SK-N-SH (cell line): Measurements from ENCODE around the gene LEF1. TPM values are rescaled to one million over a fixed set of nuclear protein-coding genes. Genes with fewer than 3 reads are reported as not detected.

Experiments
- CTCF ChIA-PET: fragments of 300-600, 350-600 bp; formaldehyde crosslinking; extraction: SDS; loops from one replicate; lab custom pipeline; 2021; lab: Yijun Ruan, JAX
- POLR2A ChIA-PET: fragments of 350-600 bp; sonication (Branson Sonifier 250); formaldehyde crosslinking; extraction: SDS; loops from one replicate; lab custom pipeline; 2020; ENCODE audit warnings: antibody characterized with exemption, inconsistent platforms; lab: Yijun Ruan, JAX
- DNase-seq: peaks from one replicate; pipeline ENCODE4 v3.0.0; 2012
- H2AFZ ChIP-seq: fragments of 200-600 bp; sonication (generic); 2 replicates; pipeline ENCODE4 v1.8.1; 2016; ENCODE audit warnings: antibody characterized with exemption, mild to moderate bottlenecking, low read depth
- H3F3A ChIP-seq: fragments of 200-600 bp; sonication (generic); replicated peaks from 2 replicates; pipeline ENCODE3; 2016; ENCODE audit warnings: antibody characterized with exemption, mild to moderate bottlenecking; ENCODE audit not compliant: insufficient read depth
- H3K27ac ChIP-seq, 2 experiments: fragments of 200-500 bp in 1 of 2; fragments of 200-600 bp in 1 of 2; sonication (Bioruptor generic) in 1 of 2; sonication (generic), shearing (Covaris generic) in 1 of 2; 2 replicates each; pipeline versions ENCODE4 v1.5.1 to v1.6.1; 2014 to 2016; ENCODE audit warnings: low read depth in 2 of 2, inconsistent platforms in 1 of 2, low read length in 1 of 2, mild to moderate bottlenecking in 1 of 2, mixed read lengths in 1 of 2
- H3K27me3 ChIP-seq: fragments of 200-600 bp; sonication (generic), shearing (Covaris generic); 2 replicates; pipeline ENCODE4 v1.6.1; 2016; ENCODE audit warnings: mixed run types; ENCODE audit not compliant: insufficient read depth
- H3K36me3 ChIP-seq, 2 experiments: fragments of 200-500 bp in 1 of 2; fragments of 200-600 bp in 1 of 2; sonication (Bioruptor generic) in 1 of 2; sonication (generic) in 1 of 2; replicated peaks in 1 of 2; 2 replicates each; pipeline versions ENCODE3 to v1.5.1; 2014 to 2016; ENCODE audit warnings: low read length in 1 of 2, mild to moderate bottlenecking in 1 of 2; ENCODE audit not compliant: insufficient read depth in 2 of 2, control insufficient read depth in 1 of 2
- H3K4me1 ChIP-seq, 2 experiments: fragments of 200-500 bp in 1 of 2; fragments of 200-600 bp in 1 of 2; sonication (Bioruptor generic) in 1 of 2; sonication (generic), shearing (Covaris generic) in 1 of 2; 2 replicates each; pipeline versions ENCODE4 v1.5.1 to v1.6.1; 2014 to 2016; ENCODE audit warnings: low read depth in 1 of 2, low read length in 1 of 2, mixed run types in 1 of 2; ENCODE audit not compliant: insufficient read depth in 2 of 2, control insufficient read depth in 1 of 2
- H3K4me2 ChIP-seq: fragments of 200-600 bp; sonication (generic), shearing (Covaris generic); 2 replicates; pipeline ENCODE4 v1.6.1; 2017; ENCODE audit warnings: mixed run types
- H3K4me3 ChIP-seq, 2 experiments: fragments of 200-500 bp in 1 of 2; fragments of 200-600 bp in 1 of 2; sonication (Bioruptor generic) in 1 of 2; sonication (generic), shearing (Covaris generic) in 1 of 2; 2 replicates each; pipeline versions ENCODE4 v1.5.1 to v1.8.1; 2014 to 2016; ENCODE audit warnings: low read depth in 2 of 2, inconsistent platforms in 1 of 2, low read length in 1 of 2, mild to moderate bottlenecking in 1 of 2, mixed read lengths in 1 of 2, moderate library complexity in 1 of 2
- H3K79me2 ChIP-seq: fragments of 200-600 bp; sonication (generic); 2 replicates; pipeline ENCODE4 v1.8.1; 2017; ENCODE audit warnings: mild to moderate bottlenecking; ENCODE audit not compliant: insufficient read depth
- H3K9ac ChIP-seq: fragments of 200-600 bp; sonication (generic); 2 replicates; pipeline ENCODE4 v1.6.1; 2017; ENCODE audit warnings: mixed run types
- H3K9me2 ChIP-seq: fragments of 200-600 bp; sonication (generic); 2 replicates; pipeline ENCODE4 v1.6.1; 2017; ENCODE audit warnings: mixed run types
- H3K9me3 ChIP-seq: fragments of 200-600 bp; sonication (generic); 2 replicates; pipeline ENCODE4 v1.6.1; 2017; ENCODE audit warnings: mixed run types, mild to moderate bottlenecking, moderate library complexity
- H4K20me1 ChIP-seq: fragments of 200-600 bp; sonication (generic); 2 replicates; pipeline ENCODE4 v1.6.1; 2017; ENCODE audit warnings: mild to moderate bottlenecking, mixed run types; ENCODE audit not compliant: insufficient read depth
- GATA2 ChIP-seq: sonication (generic); formaldehyde crosslinking; IDR thresholded peaks from 2 replicates; pipeline ENCODE4 v1.5.0; 2020; ENCODE audit warnings: mild to moderate bottlenecking, missing genetic modification reagents
- JUND ChIP-seq: IDR thresholded peaks from 2 replicates; pipeline ENCODE4 v1.4.0; 2012
- NFIC ChIP-seq: IDR thresholded peaks from 2 replicates; pipeline ENCODE4 v1.4.0; 2012; ENCODE audit warnings: borderline replicate concordance
- RCOR1 ChIP-seq: fragments of 150-350 bp; IDR thresholded peaks from 2 replicates; pipeline ENCODE4 v1.6.1; 2017; ENCODE audit warnings: antibody characterized with exemption, low read length
- RFX5 ChIP-seq: IDR thresholded peaks from 2 replicates; pipeline ENCODE4 v1.6.1; 2012; ENCODE audit warnings: mild to moderate bottlenecking, improper control_type of control experiment, low read length
- SIN3A ChIP-seq: IDR thresholded peaks from 2 replicates; pipeline ENCODE4 v1.6.1; 2012; ENCODE audit warnings: low read depth, mild to moderate bottlenecking, low read length, moderate library complexity, borderline replicate concordance
- TAF1 ChIP-seq: IDR thresholded peaks from 2 replicates; pipeline ENCODE4 v1.6.1; 2012; ENCODE audit warnings: low read depth, mild to moderate bottlenecking, low read length, moderate library complexity, borderline replicate concordance
- WGBS: methylation state at CpG from one replicate; pipeline ENCODE4 v1.1.6; 2017; ENCODE audit warnings: low lambda C conversion rate; 5-methylcytosine and 5-hydroxymethylcytosine counted together
- polyA plus RNA-seq, 3 experiments: library from polyadenylated mRNA; depleted of rRNA; stranded (reverse); fragments of >200 nt; gene quantifications; 2 replicates each; pipeline ENCODE4 v1.2.3, GENCODE V29; 2012
- TF ChIP-seq, protein P1 (sequence below): fragments of 150-350 bp; IDR thresholded peaks from 2 replicates; pipeline ENCODE4 v1.6.1; 2016; ENCODE audit warnings: mild to moderate bottlenecking, low read depth, low read length
- TF ChIP-seq, protein P2 (sequence below): fragments of 150-350 bp; IDR thresholded peaks from 2 replicates; pipeline ENCODE4 v1.6.1; 2017; ENCODE audit warnings: antibody characterized with exemption, low read length, low read depth, borderline replicate concordance
- TF ChIP-seq, protein P3 (sequence below): IDR thresholded peaks from 2 replicates; pipeline ENCODE4 v1.6.1; 2012; ENCODE audit warnings: mild to moderate bottlenecking, low read depth, low read length, moderate library complexity

LEF1 gene
- polyA plus RNA-seq, 1 of the 3 experiments (the other 2 are of a cell fraction): 0.36 TPM

DNA sequence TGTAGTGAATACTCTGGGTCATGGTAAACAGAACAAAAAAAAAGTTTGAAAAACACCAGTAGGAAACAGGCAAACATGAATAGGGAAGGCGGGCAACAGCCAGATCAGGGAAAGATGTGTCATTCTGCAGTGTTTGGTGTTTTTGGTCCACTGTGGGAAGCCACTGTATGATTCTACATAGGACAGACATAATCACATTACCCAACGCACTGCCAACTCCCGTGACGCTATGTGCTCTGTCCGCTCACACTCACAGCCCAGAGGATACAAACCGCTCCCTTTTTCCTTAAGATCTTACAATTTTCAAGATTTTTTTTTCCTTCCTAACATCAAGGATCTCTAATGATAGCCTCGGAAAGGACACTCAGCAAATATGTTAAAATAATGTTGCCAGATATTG lies 119.7 kb downstream of the LEF1 start:
- H3K4me1 ChIP-seq: no peaks in the 10 kb centered on the region
- H3K4me3 ChIP-seq: no peak overlapping the region; a peak in 1 of 4 replicates
- no peaks in the 10 kb centered on the region for H3K9me2 ChIP-seq
- H3K36me3 ChIP-seq: no peaks in the 10 kb centered on the region
- WGBS: 29% methylated on average over 7 of the region's 7 CpGs
- H3K9ac ChIP-seq: no peak overlapping the region
- ChIA-PET POLR2A (no interaction called here), CTCF (interaction anchor here (1.9 to 3.7 kb wide), 3 partner anchors 11 to 30 kb away, joined by 5 to 14 read pairs (median 6); no protein-coding TSS in a partner anchor)
- H3K27ac ChIP-seq: no peak overlapping the region
- peaks cover 25% of the 10 kb centered on the region; the same call in 1 of the 2 replicates for H3K27me3 ChIP-seq
- H3K9me3 ChIP-seq: no peaks in the 10 kb centered on the region
- peak overlapping the region; percentile 3; the same call in 1 of the 2 replicates for H2AFZ ChIP-seq
- TF ChIP-seq JUND (no peak), RCOR1 (no peak), GATA2 (CRISPR knock-in tag) (no peak)
- H4K20me1 ChIP-seq: no peaks in the 10 kb centered on the region
- DNase-seq: no peak
- no peaks in the 10 kb centered on the region for H3K79me2 ChIP-seq
- no peaks in the 10 kb centered on the region for H3F3A ChIP-seq
- H3K4me2 ChIP-seq: peak overlapping the region; percentile 67

DNA sequence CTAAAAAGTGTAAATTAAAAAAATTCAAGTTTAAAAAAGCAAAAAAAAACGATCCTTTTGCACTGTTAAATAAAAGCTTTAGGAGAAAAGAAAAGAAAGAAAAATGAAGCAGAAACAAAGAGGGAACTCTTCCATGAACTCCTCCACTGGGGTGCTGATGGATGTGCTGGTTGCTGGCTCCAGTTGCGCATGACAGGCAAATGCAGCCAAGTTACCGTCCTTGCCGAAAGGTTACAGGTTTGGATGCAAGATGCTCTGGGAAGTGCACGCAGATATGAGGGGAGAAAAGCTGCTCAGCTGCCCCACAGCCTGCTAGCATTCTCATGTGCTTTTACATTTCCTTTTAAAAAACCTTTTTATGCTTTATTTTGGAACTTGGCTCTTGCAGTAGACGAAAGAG lies 120.6 kb downstream of the LEF1 start:
- no peaks in the 10 kb centered on the region for H4K20me1 ChIP-seq

More for the DNA sequence above, 120.6 kb downstream of the LEF1 start:
- POLR2A ChIA-PET: no interaction called here
- no peaks in the 10 kb centered on the region for H3K9me3 ChIP-seq
- WGBS: 50% methylated on average over 6 of the region's 6 CpGs
- H3K4me1 ChIP-seq: peaks cover 0 to 5% of the 10 kb centered on the region in 2 experiments; a peak in 1 of 4 replicates
- H3K4me3 ChIP-seq: no peak overlapping the region
- CTCF ChIA-PET: interaction anchor here (2.2 to 3.7 kb wide), 2 partner anchors 18 to 29 kb away, joined by 6 to 14 read pairs; no protein-coding TSS in a partner anchor
- no peaks in the 10 kb centered on the region for H3K79me2 ChIP-seq
- TF ChIP-seq TAF1 (no peak), RFX5 (no peak), SIN3A (no peak), NFIC (no peak)
- TF ChIP-seq, protein P1, sequence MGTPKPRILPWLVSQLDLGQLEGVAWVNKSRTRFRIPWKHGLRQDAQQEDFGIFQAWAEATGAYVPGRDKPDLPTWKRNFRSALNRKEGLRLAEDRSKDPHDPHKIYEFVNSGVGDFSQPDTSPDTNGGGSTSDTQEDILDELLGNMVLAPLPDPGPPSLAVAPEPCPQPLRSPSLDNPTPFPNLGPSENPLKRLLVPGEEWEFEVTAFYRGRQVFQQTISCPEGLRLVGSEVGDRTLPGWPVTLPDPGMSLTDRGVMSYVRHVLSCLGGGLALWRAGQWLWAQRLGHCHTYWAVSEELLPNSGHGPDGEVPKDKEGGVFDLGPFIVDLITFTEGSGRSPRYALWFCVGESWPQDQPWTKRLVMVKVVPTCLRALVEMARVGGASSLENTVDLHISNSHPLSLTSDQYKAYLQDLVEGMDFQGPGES: no peak
- TF ChIP-seq, protein P2, sequence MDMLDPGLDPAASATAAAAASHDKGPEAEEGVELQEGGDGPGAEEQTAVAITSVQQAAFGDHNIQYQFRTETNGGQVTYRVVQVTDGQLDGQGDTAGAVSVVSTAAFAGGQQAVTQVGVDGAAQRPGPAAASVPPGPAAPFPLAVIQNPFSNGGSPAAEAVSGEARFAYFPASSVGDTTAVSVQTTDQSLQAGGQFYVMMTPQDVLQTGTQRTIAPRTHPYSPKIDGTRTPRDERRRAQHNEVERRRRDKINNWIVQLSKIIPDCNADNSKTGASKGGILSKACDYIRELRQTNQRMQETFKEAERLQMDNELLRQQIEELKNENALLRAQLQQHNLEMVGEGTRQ: no peak
- TF ChIP-seq, protein P3, sequence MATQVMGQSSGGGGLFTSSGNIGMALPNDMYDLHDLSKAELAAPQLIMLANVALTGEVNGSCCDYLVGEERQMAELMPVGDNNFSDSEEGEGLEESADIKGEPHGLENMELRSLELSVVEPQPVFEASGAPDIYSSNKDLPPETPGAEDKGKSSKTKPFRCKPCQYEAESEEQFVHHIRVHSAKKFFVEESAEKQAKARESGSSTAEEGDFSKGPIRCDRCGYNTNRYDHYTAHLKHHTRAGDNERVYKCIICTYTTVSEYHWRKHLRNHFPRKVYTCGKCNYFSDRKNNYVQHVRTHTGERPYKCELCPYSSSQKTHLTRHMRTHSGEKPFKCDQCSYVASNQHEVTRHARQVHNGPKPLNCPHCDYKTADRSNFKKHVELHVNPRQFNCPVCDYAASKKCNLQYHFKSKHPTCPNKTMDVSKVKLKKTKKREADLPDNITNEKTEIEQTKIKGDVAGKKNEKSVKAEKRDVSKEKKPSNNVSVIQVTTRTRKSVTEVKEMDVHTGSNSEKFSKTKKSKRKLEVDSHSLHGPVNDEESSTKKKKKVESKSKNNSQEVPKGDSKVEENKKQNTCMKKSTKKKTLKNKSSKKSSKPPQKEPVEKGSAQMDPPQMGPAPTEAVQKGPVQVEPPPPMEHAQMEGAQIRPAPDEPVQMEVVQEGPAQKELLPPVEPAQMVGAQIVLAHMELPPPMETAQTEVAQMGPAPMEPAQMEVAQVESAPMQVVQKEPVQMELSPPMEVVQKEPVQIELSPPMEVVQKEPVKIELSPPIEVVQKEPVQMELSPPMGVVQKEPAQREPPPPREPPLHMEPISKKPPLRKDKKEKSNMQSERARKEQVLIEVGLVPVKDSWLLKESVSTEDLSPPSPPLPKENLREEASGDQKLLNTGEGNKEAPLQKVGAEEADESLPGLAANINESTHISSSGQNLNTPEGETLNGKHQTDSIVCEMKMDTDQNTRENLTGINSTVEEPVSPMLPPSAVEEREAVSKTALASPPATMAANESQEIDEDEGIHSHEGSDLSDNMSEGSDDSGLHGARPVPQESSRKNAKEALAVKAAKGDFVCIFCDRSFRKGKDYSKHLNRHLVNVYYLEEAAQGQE: no peak
- no peaks in the 10 kb centered on the region for H3K36me3 ChIP-seq
- no peak for DNase-seq
- H3K27me3 ChIP-seq: peaks cover 16% of the 10 kb centered on the region; the same call in 1 of the 2 replicates
- no peak overlapping the region for H2AFZ ChIP-seq
- no peaks in the 10 kb centered on the region for H3F3A ChIP-seq
- H3K4me2 ChIP-seq: no peak overlapping the region
- no peaks in the 10 kb centered on the region for H3K9me2 ChIP-seq
- no peak overlapping the region for H3K27ac ChIP-seq
- no peak overlapping the region for H3K9ac ChIP-seq
